MM.1S (cell line): ENCODE results near the gene RRP36.
"Not testable (repeated sequence)": the region's sequence is repeated elsewhere in the genome, so short reads cannot be mapped to it uniquely, and the experiment has no call there.

ENCODE experiments used
- DNase-seq: peaks from one replicate; pipeline ENCODE4 v3.0.0-alpha.2; 2015
- H2AFZ ChIP-seq: fragments of 300-600 bp; sonication (generic); 2 replicates; pipeline ENCODE4 v1.6.0; 2016; ENCODE audit warnings: antibody characterized with exemption, low read length
- H3F3A ChIP-seq: fragments of 300-600 bp; sonication (generic); 2 replicates; pipeline ENCODE4 v1.6.1; 2016; ENCODE audit warnings: mild to moderate bottlenecking, antibody characterized with exemption, low read length, moderate library complexity, mixed read lengths; ENCODE audit not compliant: insufficient read depth
- H3K27ac ChIP-seq: fragments of 300-600 bp; sonication (generic); 2 replicates; pipeline ENCODE4 v1.5.1; 2016; ENCODE audit warnings: mild to moderate bottlenecking, low read length
- H3K27me3 ChIP-seq: fragments of 300-600 bp; sonication (generic); replicated peaks from 2 replicates; pipeline ENCODE4 v1.6.0; 2016; ENCODE audit warnings: low read length; ENCODE audit not compliant: insufficient read depth
- H3K36me3 ChIP-seq: fragments of 300-600 bp; sonication (generic); replicated peaks from 2 replicates; pipeline ENCODE4 v1.6.1; 2016; ENCODE audit warnings: mild to moderate bottlenecking, low read length, mixed read lengths; ENCODE audit not compliant: insufficient read depth
- H3K4me1 ChIP-seq: fragments of 300-600 bp; sonication (generic); 2 replicates; pipeline ENCODE4 v1.6.1; 2016; ENCODE audit warnings: low read length, mixed read lengths
- H3K4me2 ChIP-seq: fragments of 300-600 bp; sonication (generic); 2 replicates; pipeline ENCODE4 v1.6.0; 2016; ENCODE audit warnings: low read depth, low read length
- H3K4me3 ChIP-seq: fragments of 300-600 bp; sonication (generic); 2 replicates; pipeline ENCODE4 v1.5.1; 2016; ENCODE audit warnings: low read length, mixed read lengths
- H3K79me2 ChIP-seq: fragments of 300-600 bp; sonication (generic); 2 replicates; pipeline ENCODE4 v1.6.1; 2016; ENCODE audit warnings: mixed run types, low read length, mixed read lengths
- H3K9ac ChIP-seq: fragments of 300-600 bp; sonication (generic); 2 replicates; pipeline ENCODE4 v1.6.1; 2016; ENCODE audit warnings: low read length, mixed read lengths
- H3K9me2 ChIP-seq: fragments of 300-600 bp; sonication (generic); replicated peaks from 2 replicates; pipeline ENCODE4 v1.6.1; 2016; ENCODE audit warnings: mild to moderate bottlenecking, low read length, mixed read lengths; ENCODE audit not compliant: insufficient read depth
- H3K9me3 ChIP-seq: fragments of 300-600 bp; sonication (generic); replicated peaks from 2 replicates; pipeline ENCODE4 v1.6.1; 2016; ENCODE audit warnings: mild to moderate bottlenecking, low read length, mixed read lengths; ENCODE audit not compliant: insufficient read depth
- H4K20me1 ChIP-seq: fragments of 300-600 bp; sonication (generic); 2 replicates; pipeline ENCODE4 v1.6.1; 2016; ENCODE audit warnings: mild to moderate bottlenecking, low read length, moderate library complexity, mixed read lengths; ENCODE audit not compliant: insufficient read depth
- CTCF ChIP-seq: fragments of 300-600 bp; sonication (generic); IDR thresholded peaks from 2 replicates; pipeline ENCODE4 v1.5.1; 2016; ENCODE audit warnings: antibody characterized with exemption, low read length, mixed read lengths
- EZH2 ChIP-seq: fragments of 300-600 bp; sonication (generic); optimal IDR thresholded peaks from 2 replicates; pipeline ENCODE3; 2017; ENCODE audit warnings: low read depth, mild to moderate bottlenecking, antibody characterized with exemption, low read length, mixed read lengths
- EZH2phosphoT487 ChIP-seq: fragments of 300-600 bp; sonication (generic); IDR thresholded peaks from 2 replicates; pipeline ENCODE4 v1.6.1; 2018; ENCODE audit warnings: antibody characterized with exemption, low read length

RRP36 gene

GRCh38 chr6:42989923-42990322, 31.5 kb upstream of the RRP36 start:
- Histone ChIP-seq H3K9ac (no peak overlapping the region), H3F3A (no peaks in the 10 kb centered on the region), H2AFZ (no peak overlapping the region), H3K79me2 (peaks cover 18% of the 10 kb centered on the region), H3K4me3 (no peak overlapping the region), H3K36me3 (no peaks in the 10 kb centered on the region), H4K20me1 (no peaks in the 10 kb centered on the region), H3K9me3 (no peaks in the 10 kb centered on the region), H3K9me2 (no peaks in the 10 kb centered on the region), H3K27me3 (no peaks in the 10 kb centered on the region), H3K27ac (no peak overlapping the region), H3K4me2 (no peak overlapping the region), H3K4me1 (no peaks in the 10 kb centered on the region)
- no peak for DNase-seq
- TF ChIP-seq EZH2phosphoT487 (no peak), EZH2 (no peak), CTCF (no peak)

GRCh38 chr6:42993445-42993844, 28.0 kb upstream of the RRP36 start:
- H3K4me3 ChIP-seq: no peak overlapping the region
- no peaks in the 10 kb centered on the region for H3K79me2 ChIP-seq
- H3K9me2 ChIP-seq: no peaks in the 10 kb centered on the region

GRCh38 chr6:42996513-42996912, 24.9 kb upstream of the RRP36 start:
- no peak for DNase-seq
- Histone ChIP-seq H3K9me2 (no peaks in the 10 kb centered on the region), H3K79me2 (no peaks in the 10 kb centered on the region), H3K9ac (no peak overlapping the region), H3F3A (no peaks in the 10 kb centered on the region; the same call in 1 of the 2 replicates), H2AFZ (no peak overlapping the region), H4K20me1 (no peaks in the 10 kb centered on the region), H3K4me3 (no peak overlapping the region), H3K27me3 (no peaks in the 10 kb centered on the region), H3K27ac (no peak overlapping the region), H3K36me3 (no peaks in the 10 kb centered on the region), H3K4me1 (no peaks in the 10 kb centered on the region), H3K4me2 (no peak overlapping the region), H3K9me3 (no peaks in the 10 kb centered on the region)
- TF ChIP-seq EZH2 (no peak), CTCF (no peak), EZH2phosphoT487 (no peak)

More at GRCh38 chr6:42993445-42993844, 28.0 kb upstream of the RRP36 start:
- Histone ChIP-seq H3K27ac (no peak overlapping the region), H3K4me2 (no peak overlapping the region), H3F3A (no peaks in the 10 kb centered on the region; the same call in 1 of the 2 replicates), H3K36me3 (no peaks in the 10 kb centered on the region), H3K4me1 (no peaks in the 10 kb centered on the region), H3K9ac (no peak overlapping the region), H3K27me3 (no peaks in the 10 kb centered on the region), H2AFZ (no peak overlapping the region), H3K9me3 (no peaks in the 10 kb centered on the region), H4K20me1 (no peaks in the 10 kb centered on the region)
- TF ChIP-seq EZH2phosphoT487: no peak
- no peak for TF ChIP-seq CTCF
- no peak for TF ChIP-seq EZH2
- no peak for DNase-seq

GRCh38 chr6:42998205-42998604, 23.2 kb upstream of the RRP36 start:
- not testable (repeated sequence) for H3K4me1 ChIP-seq, H3F3A ChIP-seq, H3K9ac ChIP-seq, H3K4me2 ChIP-seq, H3K4me3 ChIP-seq, H3K27me3 ChIP-seq, H2AFZ ChIP-seq, H3K36me3 ChIP-seq, H3K9me2 ChIP-seq, H3K9me3 ChIP-seq, H3K79me2 ChIP-seq, DNase-seq, H4K20me1 ChIP-seq, H3K27ac ChIP-seq
